Non-pigmented ciliary epithelial cell (primary cell): ENCODE measurements around the gene REG3A.

Source experiments
- DNase-seq: peaks from one replicate; pipeline ENCODE4 v3.0.0-alpha.2; 2010; ENCODE audit warnings: low read depth

The REG3A gene

DNA sequence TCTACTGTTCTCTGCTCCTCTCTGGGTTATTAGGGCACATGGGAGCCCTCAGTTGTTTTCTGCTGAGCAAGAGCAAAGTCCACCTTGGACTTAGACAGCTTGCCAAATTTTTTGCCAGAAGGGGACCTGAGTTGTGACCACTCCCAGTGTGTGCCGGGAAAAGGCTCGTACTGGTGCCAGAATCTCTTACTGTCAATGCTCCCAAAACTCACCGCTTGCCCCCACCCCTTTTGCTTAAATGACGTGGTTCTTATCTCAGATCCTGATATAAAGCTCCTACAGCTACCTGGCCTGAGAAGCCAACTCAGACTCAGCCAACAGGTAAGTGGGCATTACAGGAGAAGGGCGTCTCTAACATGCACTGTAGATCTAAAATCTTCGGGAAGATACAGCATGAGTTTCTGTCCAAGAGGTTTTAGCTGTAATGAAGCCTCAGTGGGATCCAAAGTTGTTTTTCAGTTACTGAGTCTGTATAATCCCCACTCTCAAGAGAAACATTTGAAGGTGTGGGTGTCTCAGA, 39.3 kb downstream of the REG3A start, which contains the start of gene REG1A:
TSS of gene REG1A (plus strand) at position 295 of the 520 bp plus-strand sequence. CDS start 374 bp downstream, outside the sequence.
- no peak for DNase-seq

DNA sequence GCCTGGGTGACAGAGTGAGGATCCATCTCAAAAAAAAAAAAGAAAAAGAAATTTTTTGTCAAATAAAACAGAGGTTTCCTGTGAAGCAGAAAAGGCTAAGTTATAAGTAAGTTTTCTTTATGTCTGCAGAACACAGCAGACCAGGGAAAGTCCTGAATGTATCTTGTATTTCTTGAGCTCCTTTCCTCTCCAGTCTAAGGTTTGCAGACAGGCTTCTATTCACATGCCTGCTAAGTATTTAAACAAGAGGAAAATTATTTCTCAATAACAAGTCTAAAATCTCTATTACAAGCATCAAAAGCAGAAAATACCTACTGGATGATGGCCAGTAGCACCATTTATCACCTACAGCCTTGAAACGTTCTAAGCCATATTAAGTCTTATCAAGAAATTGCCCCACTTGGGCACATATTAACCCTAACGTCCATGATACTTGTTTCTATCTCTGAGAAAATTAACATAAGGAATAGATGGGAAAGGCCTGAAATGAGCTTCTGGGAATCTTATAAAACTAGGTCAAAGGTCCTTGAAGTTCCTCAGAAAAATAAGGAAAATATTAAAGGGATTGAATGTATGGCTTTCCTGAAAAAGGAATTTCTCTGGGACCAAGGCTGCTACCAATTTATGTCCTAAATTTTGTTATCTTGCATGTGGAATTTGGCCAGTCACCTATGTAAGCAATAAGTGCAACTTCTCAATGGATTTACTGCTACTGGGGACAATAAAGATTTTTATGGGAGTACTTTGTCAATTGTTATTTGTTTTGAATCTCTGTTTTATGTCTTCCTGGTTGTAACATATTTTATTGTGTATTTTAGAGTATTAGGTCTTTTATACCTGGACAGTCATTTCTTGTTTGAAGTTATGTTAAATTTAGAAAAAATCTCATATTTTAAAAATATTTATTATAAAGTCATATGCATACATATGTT, 42.3 kb downstream of the REG3A start:
- no peak for DNase-seq

DNA sequence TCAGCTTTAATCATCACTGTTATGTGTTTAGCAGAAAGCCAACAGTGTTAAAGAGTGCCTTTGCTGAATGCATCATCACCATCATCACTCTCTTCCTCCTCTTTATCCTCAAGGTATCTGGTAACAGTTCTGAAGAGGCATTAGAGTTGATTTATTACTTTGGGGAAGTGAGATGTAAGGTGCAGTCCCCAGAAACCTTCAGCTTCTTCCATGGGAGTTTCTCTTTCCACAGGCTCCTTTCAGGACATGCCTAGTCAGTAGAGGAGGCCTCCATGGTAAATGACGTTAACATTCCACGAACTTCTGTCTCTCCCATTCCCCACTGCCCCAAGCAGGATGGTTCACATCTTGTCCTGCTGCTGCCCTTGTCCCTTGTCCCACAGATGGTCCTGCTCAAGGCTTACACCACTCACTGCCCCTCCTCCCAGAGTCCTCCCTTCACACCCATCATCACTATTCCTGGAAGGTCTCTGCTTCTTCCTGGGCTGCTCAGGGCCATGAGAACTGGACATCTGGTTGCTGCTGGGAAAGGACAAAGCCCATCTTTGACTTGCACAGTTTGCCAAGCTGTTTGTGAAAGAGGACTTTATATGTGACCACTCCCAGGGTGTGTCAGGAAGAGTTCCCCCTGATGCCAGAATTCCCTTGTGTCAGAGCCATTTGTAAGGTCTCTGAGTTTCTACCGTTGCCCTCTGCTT, 44.6 kb downstream of the REG3A start:
- DNase-seq: no peak

DNA sequence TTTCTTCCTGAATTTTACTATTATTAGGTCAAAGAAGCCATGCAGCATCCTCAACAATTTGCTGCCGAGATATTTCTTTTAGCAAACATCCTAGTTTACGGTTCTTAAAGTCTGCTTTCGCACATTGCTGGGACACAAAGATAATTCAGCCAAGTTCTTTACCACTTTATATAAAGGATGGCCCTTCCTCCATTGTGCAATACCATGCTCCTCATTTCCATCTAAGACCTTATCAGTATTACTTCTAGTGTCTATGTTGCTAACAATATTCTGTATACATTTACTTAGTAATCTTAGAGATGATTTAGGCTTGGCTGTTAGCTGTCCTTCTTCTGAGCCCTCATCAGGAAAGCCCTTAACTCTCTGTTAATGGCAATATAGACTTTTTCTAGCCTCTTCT, 47.3 kb downstream of the REG3A start:
- no peak for DNase-seq
